Mesothelial cell of epicardium (in vitro differentiated cells): ENCODE data around the gene RAB8B. TPM values are rescaled to one million over a fixed set of nuclear protein-coding genes. Genes with fewer than 3 reads are reported as not detected.

Source experiments
- DNase-seq, 2 experiments: peaks; one replicate each; pipeline ENCODE4 v3.0.0; 2021; ENCODE audit warnings: low spot score in 2 of 2; ENCODE audit not compliant: unreplicated experiment in 2 of 2
- H3K27ac Mint-ChIP-seq: 2 replicates; pipeline ENCODE4 v1.8.0; 2021; ENCODE audit warnings: mixed read lengths
- H3K27me3 Mint-ChIP-seq: 2 replicates; pipeline ENCODE4 v1.8.0; 2021; ENCODE audit warnings: low read depth, mixed read lengths
- H3K36me3 Mint-ChIP-seq: 2 replicates; pipeline ENCODE4 v1.8.0; 2021; ENCODE audit warnings: mixed read lengths
- H3K4me1 Mint-ChIP-seq: 2 replicates; pipeline ENCODE4 v1.8.0; 2021; ENCODE audit warnings: mixed read lengths
- H3K4me3 Mint-ChIP-seq: 2 replicates; pipeline ENCODE4 v1.8.0; 2021; ENCODE audit warnings: mild to moderate bottlenecking, moderate library complexity, mixed read lengths
- H3K9me3 Mint-ChIP-seq: 2 replicates; pipeline ENCODE4 v1.8.0; 2021; ENCODE audit warnings: mixed read lengths
- total RNA-seq: library from RNA; stranded (reverse); gene quantifications from 3 replicates; pipeline ENCODE4 v1.2.1, GENCODE V29; 2021
- TF ChIP-seq, protein P1 (sequence below): fragments of 200-600 bp; sonication (generic); IDR thresholded peaks from one replicate; pipeline ENCODE4 v1.5.0; 2021; ENCODE audit warnings: antibody characterized with exemption; ENCODE audit not compliant: unreplicated experiment

RAB8B gene
- total RNA-seq, 1 donor from 2014 or later: 20.2 TPM

GRCh38 chr15:63185206-63185605 lies 4.2 kb upstream of the RAB8B start:
- Mint-ChIP-seq H3K27ac (no peak overlapping the region), H3K4me3 (no peak overlapping the region), H3K27me3 (no peaks in the 10 kb centered on the region), H3K9me3 (no peaks in the 10 kb centered on the region), H3K36me3 (no peaks in the 10 kb centered on the region), H3K4me1 (peaks cover 11% of the 10 kb centered on the region)
- DNase-seq: no peak
- TF ChIP-seq, protein P1, sequence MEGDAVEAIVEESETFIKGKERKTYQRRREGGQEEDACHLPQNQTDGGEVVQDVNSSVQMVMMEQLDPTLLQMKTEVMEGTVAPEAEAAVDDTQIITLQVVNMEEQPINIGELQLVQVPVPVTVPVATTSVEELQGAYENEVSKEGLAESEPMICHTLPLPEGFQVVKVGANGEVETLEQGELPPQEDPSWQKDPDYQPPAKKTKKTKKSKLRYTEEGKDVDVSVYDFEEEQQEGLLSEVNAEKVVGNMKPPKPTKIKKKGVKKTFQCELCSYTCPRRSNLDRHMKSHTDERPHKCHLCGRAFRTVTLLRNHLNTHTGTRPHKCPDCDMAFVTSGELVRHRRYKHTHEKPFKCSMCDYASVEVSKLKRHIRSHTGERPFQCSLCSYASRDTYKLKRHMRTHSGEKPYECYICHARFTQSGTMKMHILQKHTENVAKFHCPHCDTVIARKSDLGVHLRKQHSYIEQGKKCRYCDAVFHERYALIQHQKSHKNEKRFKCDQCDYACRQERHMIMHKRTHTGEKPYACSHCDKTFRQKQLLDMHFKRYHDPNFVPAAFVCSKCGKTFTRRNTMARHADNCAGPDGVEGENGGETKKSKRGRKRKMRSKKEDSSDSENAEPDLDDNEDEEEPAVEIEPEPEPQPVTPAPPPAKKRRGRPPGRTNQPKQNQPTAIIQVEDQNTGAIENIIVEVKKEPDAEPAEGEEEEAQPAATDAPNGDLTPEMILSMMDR: no peak

DNA sequence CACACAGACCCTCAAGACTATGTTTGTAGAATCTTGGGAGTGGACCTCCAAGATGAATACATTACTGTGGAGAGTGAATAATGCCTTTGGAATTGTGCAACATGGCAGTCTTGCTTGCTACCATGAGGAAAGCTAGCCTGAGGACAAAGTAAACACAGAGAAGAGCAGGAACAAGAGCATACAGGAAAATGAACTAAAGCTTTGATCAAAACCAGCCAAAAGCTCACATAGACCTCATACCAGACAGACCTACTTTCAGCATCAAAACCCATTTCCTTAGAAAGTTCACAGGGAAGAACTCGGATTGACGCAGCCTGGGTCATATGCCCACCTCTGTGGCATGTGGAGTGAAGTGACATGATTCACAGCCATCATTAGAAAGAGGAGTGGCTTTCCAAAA lies 3.3 kb upstream of the RAB8B start:
- TF ChIP-seq, protein P1: no peak
- Mint-ChIP-seq H3K27me3 (no peaks in the 10 kb centered on the region), H3K9me3 (no peaks in the 10 kb centered on the region), H3K27ac (no peak overlapping the region), H3K36me3 (no peaks in the 10 kb centered on the region), H3K4me3 (no peak overlapping the region), H3K4me1 (peaks cover 18% of the 10 kb centered on the region)
- DNase-seq: no peak

- H3K27me3 Mint-ChIP-seq: no peaks in the 10 kb centered on the region
- H3K4me1 Mint-ChIP-seq: peaks cover 22% of the 10 kb centered on the region
- H3K27ac Mint-ChIP-seq: no peak overlapping the region
- H3K36me3 Mint-ChIP-seq: no peaks in the 10 kb centered on the region
- TF ChIP-seq, protein P1: no peak
- no peak for DNase-seq
- no peaks in the 10 kb centered on the region for H3K9me3 Mint-ChIP-seq
- no peak overlapping the region for H3K4me3 Mint-ChIP-seq
Measured at GRCh38 chr15:63187589-63188226, 1.7 kb upstream of the RAB8B start.

DNA sequence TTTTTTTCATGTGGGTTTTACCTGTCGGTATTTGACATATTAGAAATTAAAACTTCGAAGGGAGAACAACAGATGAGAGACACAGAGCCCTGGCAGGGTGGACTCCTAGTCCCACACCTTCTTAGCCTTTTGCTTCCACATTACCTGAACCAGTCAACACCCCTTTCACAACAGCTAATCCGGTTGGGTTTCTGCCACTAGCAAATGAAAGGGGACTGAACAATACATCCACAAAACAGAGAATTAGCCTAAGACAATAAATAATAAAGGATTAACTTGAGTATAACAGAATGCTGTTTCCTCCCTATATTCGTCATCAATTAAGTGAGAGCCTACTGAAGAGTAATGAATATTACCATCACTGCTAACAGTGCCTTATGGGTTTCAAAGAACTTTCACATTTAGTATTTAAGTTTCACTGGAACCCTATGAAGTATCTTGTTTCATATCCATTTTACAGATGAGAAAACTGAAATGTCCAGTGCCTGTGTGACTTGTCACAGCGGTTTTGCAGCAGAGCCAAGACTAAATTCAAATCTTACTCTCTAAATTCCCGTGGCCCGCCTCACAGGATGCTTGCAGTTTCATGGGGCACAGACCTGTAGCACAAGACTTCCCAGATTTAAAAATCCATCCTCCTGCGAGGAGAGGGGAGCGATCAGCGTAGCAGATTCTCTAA lies 1.0 kb upstream of the RAB8B start:
- Mint-ChIP-seq H3K9me3 (no peaks in the 10 kb centered on the region), H3K4me3 (peak overlapping the region; percentile 93), H3K27ac (peak overlapping the region; percentile 97), H3K27me3 (no peaks in the 10 kb centered on the region), H3K4me1 (peaks cover 22% of the 10 kb centered on the region), H3K36me3 (no peaks in the 10 kb centered on the region)
- TF ChIP-seq, protein P1: no peak
- no peak for DNase-seq

GRCh38 chr15:63189941-63190768 lies 749 bp downstream of the RAB8B start:
- TF ChIP-seq, protein P1: no peak
- Mint-ChIP-seq H3K27me3 (no peaks in the 10 kb centered on the region), H3K9me3 (no peaks in the 10 kb centered on the region), H3K27ac (no peak overlapping the region), H3K4me3 (peak overlapping the region; percentile 93), H3K36me3 (no peaks in the 10 kb centered on the region), H3K4me1 (peaks cover 29% of the 10 kb centered on the region)
- no peak for DNase-seq
